Measurements from ENCODE around the gene EGR4. TPM values are rescaled to one million over a fixed set of nuclear protein-coding genes. Genes with fewer than 3 reads are reported as not detected.

The EGR4 gene
- total and polyA plus RNA-seq, 2 of the 4 experiments (the other 2 are of a cell fraction): not detected

GRCh38 chr2:73292316-73292905, 937 bp downstream of the EGR4 start:
- BruUV-seq (replicated peaks): no TSS peak
- H4K20me1 ChIP-seq (ENCODE audit: insufficient read depth, low read length): peaks cover 5% of the 10 kb centered on the region; the same call in 1 of the 2 replicates
- no peak overlapping the region for H3K23ac ChIP-seq (ENCODE audit: low read depth, low read length)
- ATAC-seq (ENCODE audit: low read depth) (no peak), DNase-seq (no peak)
- no peak overlapping the region for H4K8ac ChIP-seq (ENCODE audit: low read depth in 2 of 2, low read length in 2 of 2)
- no peaks in the 10 kb centered on the region; the same call in 1 of the 2 replicates for H3K4me1 ChIP-seq (ENCODE audit: control insufficient read depth, insufficient read depth, low read length)
- no peaks in the 10 kb centered on the region for H3K36me3 ChIP-seq (ENCODE audit: control insufficient read depth, insufficient read depth, low read length)
- no peak overlapping the region for H3K18ac ChIP-seq (ENCODE audit: low read depth, low read length)
- H3K4me3 ChIP-seq (ENCODE audit: insufficient read depth, low read depth, low read length): no peak overlapping the region
- H3K4me2 ChIP-seq (ENCODE audit: low read depth, low read length): no peak overlapping the region; the same call in 1 of the 2 replicates
- H4K91ac ChIP-seq (ENCODE audit: insufficient read depth, low read depth, low read length): no peak overlapping the region
- H3K14ac ChIP-seq (replicated peaks; ENCODE audit: low read depth, low read length): no peak overlapping the region
- H2BK20ac ChIP-seq (ENCODE audit: low read depth, low read length): no peak overlapping the region
- CTCF ChIA-PET: no interaction called here
- H2BK5ac ChIP-seq (ENCODE audit: low read depth, low read length, poor library complexity, severe bottlenecking): no peak overlapping the region
- in situ Hi-C loops (cut with MboI; ENCODE audit: low sequenced_read_pairs) (no loop called here), intact Hi-C loops (cut with micrococcal nuclease) (no loop called here), dilution Hi-C loops (cut with HindIII; ENCODE audit: low sequenced_read_pairs, unreplicated experiment) (no loop called here)
- H3K4ac ChIP-seq (ENCODE audit: low read depth, low read length): no peak overlapping the region
- H3K9me1 ChIP-seq (ENCODE audit: insufficient read depth, low read length): no peaks in the 10 kb centered on the region
- no peak overlapping the region for H3K56ac ChIP-seq (ENCODE audit: extremely low read depth, insufficient read depth, low read length)
- H3K79me1 ChIP-seq (ENCODE audit: low read depth in 1 of 2, low read length in 2 of 2): no peaks in the 10 kb centered on the region
- H3K9me3 ChIP-seq (ENCODE audit: control insufficient read depth, insufficient read depth, low read length): no peaks in the 10 kb centered on the region
- H3K27ac ChIP-seq (ENCODE audit: insufficient read depth, low read length): no peak overlapping the region
- no peak overlapping the region for H4K5ac ChIP-seq (ENCODE audit: low read depth, low read length)
- H2BK120ac ChIP-seq (ENCODE audit: low read depth, low read length): no peak overlapping the region
- H3K27me3 ChIP-seq (ENCODE audit: control insufficient read depth, insufficient read depth, low read length): peaks cover 63% of the 10 kb centered on the region
- H2BK15ac ChIP-seq (ENCODE audit: low read depth, low read length): no peak overlapping the region
- no peak overlapping the region for H3K9ac ChIP-seq (ENCODE audit: low read depth, low read length)
- no peak overlapping the region for H2AK9ac ChIP-seq (replicated peaks; ENCODE audit: low read depth, low read length, poor library complexity)
- WGBS, 2 experiments (ENCODE audit: extremely low coverage in 2 of 2, insufficient read length in 1 of 2): 5% methylated on average over 18 of the region's 38 CpGs; no CpG with 5 or more reads in 1 of the 2 experiments
- no peak overlapping the region for H2AK5ac ChIP-seq (ENCODE audit: low read depth, low read length)
- POLR2A ChIA-PET (ENCODE audit: unreplicated experiment): no interaction called here
- TF ChIP-seq CTCF (conservative IDR thresholded peaks at IDR 0.05; ENCODE audit: low read depth, low read length): no peak
- TF ChIP-seq SMC3 (IDR thresholded peaks at IDR 0.05; ENCODE audit: low read depth, low read length): no peak
- no peak for TF ChIP-seq RCOR1 (IDR thresholded peaks at IDR 0.05; ENCODE audit: insufficient replicate concordance, low read length)
- TF ChIP-seq NFE2L2 (IDR thresholded peaks at IDR 0.05; ENCODE audit: low read depth, low read length): no peak
- TF ChIP-seq ELK1 (IDR thresholded peaks at IDR 0.05; ENCODE audit: borderline replicate concordance, low read depth, low read length): no peak
- no peak for TF ChIP-seq USF2 (IDR thresholded peaks at IDR 0.05; ENCODE audit: low read depth, low read length)
- no peak for TF ChIP-seq BHLHE40 (IDR thresholded peaks at IDR 0.05; ENCODE audit: low read depth, low read length)
- TF ChIP-seq MXI1 (IDR thresholded peaks at IDR 0.05; ENCODE audit: borderline replicate concordance, low read depth, low read length): no peak
- TF ChIP-seq RFX5 (IDR thresholded peaks at IDR 0.05; ENCODE audit: low read depth, low read length): no peak
- no peak for TF ChIP-seq MAFK (IDR thresholded peaks at IDR 0.05; ENCODE audit: low read depth, low read length)
- TF ChIP-seq CEBPB (IDR thresholded peaks at IDR 0.05; ENCODE audit: low read depth, low read length): no peak
- TF ChIP-seq RAD21 (IDR thresholded peaks at IDR 0.05; ENCODE audit: low read length): no peak
- TF ChIP-seq POLR2A (IDR thresholded peaks at IDR 0.05; ENCODE audit: low read depth, low read length): no peak
- peak overlapping the region; percentile 0 for H2AFZ ChIP-seq (replicated peaks; ENCODE audit: low read length, poor library complexity)

Data from IMR-90 (cell line).